GM12872 (cell line): ENCODE data around the gene UST.

ENCODE experiments used
- TF ChIP-seq, protein P1 (sequence below): IDR thresholded peaks from 3 replicates; pipeline ENCODE4 v1.5.1; 2011; ENCODE audit warnings: low read depth, mild to moderate bottlenecking, low read length, moderate library complexity; ENCODE audit not compliant: insufficient read depth

The UST gene

DNA sequence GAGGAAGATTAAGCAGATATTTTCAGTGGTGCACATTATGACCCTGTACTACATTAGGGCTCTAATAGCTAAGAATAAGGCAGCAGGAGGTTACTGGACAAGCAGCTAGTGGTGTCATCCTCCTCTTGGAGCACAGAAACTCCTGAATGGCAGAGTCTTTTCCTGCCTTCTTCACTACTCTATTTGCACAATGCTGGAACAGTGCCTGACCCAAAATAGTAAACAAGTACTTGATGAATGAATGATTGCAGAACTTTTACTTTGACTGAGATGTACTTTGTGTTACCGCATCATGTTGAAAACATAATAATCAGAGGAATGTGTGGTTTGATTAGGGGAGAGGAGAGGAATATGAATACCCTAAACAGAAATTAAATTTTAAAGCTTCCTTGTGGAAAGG is 30.0 kb upstream of the UST start:
- TF ChIP-seq, protein P1, sequence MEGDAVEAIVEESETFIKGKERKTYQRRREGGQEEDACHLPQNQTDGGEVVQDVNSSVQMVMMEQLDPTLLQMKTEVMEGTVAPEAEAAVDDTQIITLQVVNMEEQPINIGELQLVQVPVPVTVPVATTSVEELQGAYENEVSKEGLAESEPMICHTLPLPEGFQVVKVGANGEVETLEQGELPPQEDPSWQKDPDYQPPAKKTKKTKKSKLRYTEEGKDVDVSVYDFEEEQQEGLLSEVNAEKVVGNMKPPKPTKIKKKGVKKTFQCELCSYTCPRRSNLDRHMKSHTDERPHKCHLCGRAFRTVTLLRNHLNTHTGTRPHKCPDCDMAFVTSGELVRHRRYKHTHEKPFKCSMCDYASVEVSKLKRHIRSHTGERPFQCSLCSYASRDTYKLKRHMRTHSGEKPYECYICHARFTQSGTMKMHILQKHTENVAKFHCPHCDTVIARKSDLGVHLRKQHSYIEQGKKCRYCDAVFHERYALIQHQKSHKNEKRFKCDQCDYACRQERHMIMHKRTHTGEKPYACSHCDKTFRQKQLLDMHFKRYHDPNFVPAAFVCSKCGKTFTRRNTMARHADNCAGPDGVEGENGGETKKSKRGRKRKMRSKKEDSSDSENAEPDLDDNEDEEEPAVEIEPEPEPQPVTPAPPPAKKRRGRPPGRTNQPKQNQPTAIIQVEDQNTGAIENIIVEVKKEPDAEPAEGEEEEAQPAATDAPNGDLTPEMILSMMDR: no peak

DNA sequence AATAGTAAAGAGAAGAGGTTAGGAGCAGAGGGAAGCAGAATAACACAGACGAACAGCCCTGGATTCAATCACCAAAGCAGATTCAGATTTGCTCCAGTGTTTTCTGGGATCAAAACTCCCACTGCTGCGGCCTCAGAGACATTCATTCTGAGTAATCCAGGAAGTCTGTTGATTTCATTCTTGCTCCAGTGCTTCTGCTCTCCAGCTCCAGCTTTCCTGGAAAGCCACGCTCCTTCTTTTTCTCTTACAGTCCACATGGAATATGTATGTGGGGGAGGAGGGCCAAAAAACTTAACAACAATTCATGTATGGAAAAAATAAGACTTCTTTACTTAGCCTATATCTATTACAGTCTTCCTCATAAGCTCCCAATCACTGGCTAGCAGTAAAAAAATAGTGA is 26.4 kb upstream of the UST start:
- TF ChIP-seq, protein P1: no peak

DNA sequence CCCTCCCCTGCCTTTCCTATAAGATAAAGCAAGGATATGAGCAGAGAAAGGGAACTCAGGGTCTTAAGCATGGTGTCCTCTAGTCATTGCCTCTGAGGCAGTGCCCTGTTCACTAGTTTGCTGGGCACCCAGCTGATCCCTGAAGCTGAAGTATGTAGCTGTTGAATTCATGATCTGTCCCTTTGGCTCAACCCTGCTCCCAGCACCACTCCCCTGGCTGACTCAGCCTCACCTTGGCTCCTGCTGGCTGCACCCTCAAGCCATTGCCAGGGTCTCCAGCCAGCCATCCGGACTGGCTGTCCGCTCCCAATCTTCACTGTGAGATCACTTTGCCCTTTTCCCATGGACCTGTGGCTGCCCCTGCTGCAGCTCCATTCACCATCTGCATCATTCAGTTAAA is 25.9 kb upstream of the UST start:
- TF ChIP-seq, protein P1: no peak

DNA sequence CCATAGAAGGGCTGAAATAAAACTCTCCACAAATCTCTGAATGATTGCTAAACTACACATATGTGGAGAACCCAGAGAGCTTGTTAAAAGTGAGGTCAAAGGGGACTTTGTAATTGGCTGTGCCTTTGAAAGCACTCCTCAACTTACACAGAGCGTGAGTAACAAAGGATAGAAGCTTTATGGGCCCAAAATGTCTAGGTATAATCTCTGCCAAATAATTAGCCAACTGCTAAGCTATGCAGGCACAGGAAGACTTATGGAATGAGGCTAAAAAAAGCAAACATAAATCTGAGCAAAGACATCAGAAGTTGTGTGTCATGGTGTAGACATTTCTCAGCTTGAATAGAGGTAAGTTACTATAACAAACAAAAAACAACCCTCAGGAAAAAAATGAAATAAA is 23.3 kb upstream of the UST start:
- TF ChIP-seq, protein P1: no peak

DNA sequence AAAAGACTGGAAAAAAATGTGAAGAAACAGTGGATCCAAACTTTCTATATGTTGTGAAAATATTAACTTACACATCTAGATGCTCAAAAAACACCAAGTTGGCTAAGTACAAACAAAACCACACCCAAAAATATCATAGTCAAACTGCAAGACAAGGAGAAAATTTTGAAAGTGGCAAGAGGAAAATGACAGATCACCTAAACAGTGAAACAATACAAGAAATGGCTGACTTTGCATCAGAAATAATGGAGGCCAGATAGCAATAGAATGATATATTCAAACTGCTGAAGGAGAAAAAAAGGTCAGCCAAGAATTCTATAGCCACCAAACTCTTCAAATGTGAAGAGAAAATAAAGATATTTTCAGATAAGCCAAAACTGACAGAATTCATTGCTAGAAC is 22.4 kb upstream of the UST start:
- TF ChIP-seq, protein P1: no peak

DNA sequence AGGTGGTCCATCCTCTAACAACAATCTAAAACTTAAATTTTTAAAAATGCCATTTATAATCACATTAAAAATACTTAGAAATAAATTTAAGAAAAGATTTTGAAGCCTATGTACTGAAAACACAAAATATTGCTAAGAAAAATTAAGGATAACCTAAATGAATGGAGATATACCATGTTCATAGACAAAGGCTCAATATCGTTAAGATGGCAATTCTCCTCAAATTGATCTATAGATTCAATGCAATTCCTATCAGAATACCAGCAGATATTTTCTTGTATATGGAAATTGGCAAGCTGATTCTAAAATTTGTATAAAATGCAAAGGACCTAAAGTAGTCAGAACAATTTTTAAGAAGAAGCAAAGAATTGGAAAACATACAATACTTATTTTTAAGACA is 19.7 kb upstream of the UST start:
- TF ChIP-seq, protein P1: no peak

DNA sequence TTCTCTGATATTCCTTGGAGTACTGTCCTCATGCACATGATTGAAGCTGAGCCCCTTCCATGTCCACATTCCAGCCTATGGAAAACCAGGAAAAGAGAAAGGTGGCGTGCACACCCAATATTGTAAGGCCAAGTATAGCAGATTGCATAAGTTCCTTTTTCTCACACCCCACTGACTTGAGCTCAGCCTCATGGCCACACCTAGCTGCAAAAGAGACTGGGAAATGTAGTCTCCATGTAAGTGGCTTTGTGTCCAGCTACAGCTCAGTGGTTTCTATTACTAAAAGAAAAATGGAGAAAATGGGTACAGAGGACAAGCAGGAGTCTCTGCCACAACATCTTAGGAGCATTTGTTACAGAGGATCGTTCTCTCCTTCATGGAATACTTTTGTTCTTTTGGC is 10.8 kb upstream of the UST start:
- TF ChIP-seq, protein P1: no peak

DNA sequence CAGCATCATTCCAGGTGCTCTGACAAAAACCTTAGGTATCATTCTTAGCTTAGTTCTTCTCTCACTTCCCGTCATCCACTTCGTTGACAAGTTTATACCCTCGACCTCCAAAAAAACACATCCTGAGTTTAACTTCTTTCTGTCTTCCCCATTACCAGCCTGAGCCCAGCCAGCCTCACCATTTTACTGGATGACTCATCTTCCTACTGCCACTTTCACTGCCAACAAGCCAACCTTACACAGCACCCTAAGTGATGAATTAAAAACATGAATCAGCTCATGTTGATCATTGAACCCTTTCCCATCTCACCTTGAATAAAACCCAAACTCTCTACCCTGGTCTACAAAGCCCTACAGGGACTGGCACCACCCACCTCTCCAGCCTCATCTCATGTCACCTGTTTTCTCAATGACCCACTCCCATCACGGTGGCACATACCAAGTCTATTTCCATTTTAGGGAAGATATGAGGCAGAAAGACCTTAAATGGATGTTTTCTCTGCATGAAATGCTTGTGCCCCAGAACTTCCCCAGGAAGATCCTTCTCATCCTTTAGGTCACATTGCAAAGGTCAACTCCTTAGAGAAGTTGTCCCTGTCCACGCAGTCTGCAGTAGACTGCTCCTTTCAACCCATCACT is 9.9 kb upstream of the UST start:
- TF ChIP-seq, protein P1: no peak
